Mesendoderm (in vitro differentiated cells): ENCODE results near the gene SMIM30. TPM values are rescaled to one million over a fixed set of nuclear protein-coding genes. Genes with fewer than 3 reads are reported as not detected.
"Not testable (repeated sequence)": the region's sequence is repeated elsewhere in the genome, so short reads cannot be mapped to it uniquely, and the experiment has no call there.

ENCODE experiments used
- DNase-seq: peaks from one replicate; pipeline ENCODE4 v3.0.0; 2013
- H2AK5ac ChIP-seq: 2 replicates; pipeline ENCODE4 v1.6.1; 2013; ENCODE audit warnings: low read length, inconsistent platforms
- H2BK120ac ChIP-seq: 2 replicates; pipeline ENCODE4 v1.6.1; 2013; ENCODE audit warnings: low read depth, mild to moderate bottlenecking, low read length, moderate library complexity, mixed read lengths
- H2BK15ac ChIP-seq: replicated peaks from 2 replicates; pipeline ENCODE4 v1.6.1; 2013; ENCODE audit warnings: low read depth, mild to moderate bottlenecking, moderate library complexity
- H2BK5ac ChIP-seq: 2 replicates; pipeline ENCODE4 v1.6.1; 2013; ENCODE audit warnings: low read length, inconsistent platforms
- H3K18ac ChIP-seq: 2 replicates; pipeline ENCODE4 v1.6.1; 2013; ENCODE audit warnings: mild to moderate bottlenecking, low read length, mixed read lengths
- H3K23ac ChIP-seq: one replicate; pipeline ENCODE4 v1.6.1; 2013; ENCODE audit warnings: low read length
- H3K27ac ChIP-seq: 2 replicates; pipeline ENCODE4 v1.5.1; 2013; ENCODE audit warnings: low read depth, mild to moderate bottlenecking, inconsistent platforms, low read length, moderate library complexity
- H3K27me3 ChIP-seq: 2 replicates; pipeline ENCODE4 v1.6.1; 2013; ENCODE audit warnings: low read length, control low read depth, mild to moderate bottlenecking, inconsistent platforms; ENCODE audit not compliant: insufficient read depth, poor library complexity
- H3K36me3 ChIP-seq: 2 replicates; pipeline ENCODE4 v1.6.1; 2013; ENCODE audit warnings: low read length, inconsistent platforms; ENCODE audit not compliant: control insufficient read depth, insufficient read depth
- H3K4ac ChIP-seq: one replicate; pipeline ENCODE4 v1.6.1; 2013; ENCODE audit warnings: low read depth, mild to moderate bottlenecking, low read length, moderate library complexity
- H3K4me1 ChIP-seq: 2 replicates; pipeline ENCODE4 v1.6.1; 2013; ENCODE audit warnings: low read depth, low read length, inconsistent platforms; ENCODE audit not compliant: control insufficient read depth
- H3K4me2 ChIP-seq: 2 replicates; pipeline ENCODE4 v1.6.1; 2013; ENCODE audit warnings: low read length
- H3K4me3 ChIP-seq: 2 replicates; pipeline ENCODE4 v1.5.1; 2013; ENCODE audit warnings: mild to moderate bottlenecking, low read length
- H3K56ac ChIP-seq: one replicate; pipeline ENCODE4 v1.6.1; 2013; ENCODE audit warnings: low read length
- H3K79me1 ChIP-seq: 2 replicates; pipeline ENCODE4 v1.6.1; 2013; ENCODE audit warnings: low read length, inconsistent platforms
- H3K79me2 ChIP-seq: 2 replicates; pipeline ENCODE4 v1.6.1; 2013; ENCODE audit warnings: mild to moderate bottlenecking, low read length; ENCODE audit not compliant: control insufficient read depth, insufficient read depth
- H3K9ac ChIP-seq: 2 replicates; pipeline ENCODE4 v1.6.1; 2013; ENCODE audit warnings: low read length, inconsistent platforms
- H4K5ac ChIP-seq: one replicate; pipeline ENCODE4 v1.6.1; 2013; ENCODE audit warnings: low read length
- H4K8ac ChIP-seq: one replicate; pipeline ENCODE4 v1.6.1; 2013; ENCODE audit warnings: low read depth, mild to moderate bottlenecking, control low read depth, low read length, moderate library complexity
- WGBS: extraction: QIAGEN DNeasy Blood & Tissue Kit; methylation state at CpG from one replicate; pipeline ENCODE4 v1.1.7; 2013; ENCODE audit warnings: low lambda C conversion rate, missing lambda C conversion rate; ENCODE audit not compliant: insufficient coverage; ENCODE audit errors: extremely low coverage; 5-methylcytosine and 5-hydroxymethylcytosine counted together
- polyA plus RNA-seq, 2 experiments: library from polyadenylated mRNA; stranded (reverse); fragments of 200-250 nt; gene quantifications; one replicate each; pipeline ENCODE4 v1.2.3, GENCODE V29; 2013

SMIM30 gene
- 97.4 TPM for polyA plus RNA-seq (2013, experiment 1 of 2)
- polyA plus RNA-seq (2013, experiment 2 of 2), result 97.1 TPM

DNA sequence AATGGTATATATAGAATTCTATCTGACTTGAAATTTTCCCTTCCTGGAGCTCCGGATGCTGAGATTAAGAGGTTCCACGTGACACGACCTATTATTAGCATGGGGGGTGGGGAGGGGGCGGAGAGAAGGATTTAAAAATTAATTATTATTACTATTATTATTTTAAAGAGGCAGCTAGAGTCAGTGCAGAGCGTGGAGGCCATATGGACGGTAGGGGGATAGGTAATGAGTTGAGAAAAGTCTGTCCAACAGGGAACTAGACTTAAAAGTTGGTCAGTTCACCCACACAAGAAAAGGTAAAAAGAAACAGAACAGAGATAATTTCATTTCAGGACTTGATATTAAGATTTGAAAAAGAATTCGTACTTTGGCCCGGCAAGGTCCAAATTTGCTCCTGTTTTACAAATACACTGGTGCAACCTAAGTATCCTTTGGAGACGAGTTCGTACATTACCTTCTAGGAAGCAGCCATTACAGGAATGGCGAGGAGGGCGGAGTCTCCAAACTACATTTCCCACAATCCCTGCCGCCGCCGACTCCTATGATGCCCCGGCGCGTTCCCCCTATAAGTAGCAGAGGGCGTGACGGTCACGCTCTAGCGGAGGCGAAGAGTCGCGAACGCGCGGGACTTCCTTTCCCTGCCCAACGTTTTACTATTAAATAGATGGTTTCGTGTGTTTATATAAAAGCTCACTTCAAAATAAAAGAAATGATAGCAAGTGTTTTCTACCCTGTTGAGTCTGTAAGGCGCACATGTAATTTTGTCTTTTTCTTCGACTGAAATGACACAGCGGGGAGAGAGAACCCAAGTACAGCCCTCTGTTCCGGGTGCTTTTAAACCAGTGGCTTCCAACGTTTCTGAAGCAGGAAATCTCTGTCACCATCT lies at the start of gene SMIM30:
Gene SMIM30, minus strand, starts transcription at position 481 of the 886 bp plus-strand sequence. CDS start 976 bp downstream, outside the sequence.
- WGBS, result no CpG with 5 or more reads among the region's 35 CpGs
- H3K79me1 ChIP-seq, result no peaks in the 10 kb centered on the region

DNA sequence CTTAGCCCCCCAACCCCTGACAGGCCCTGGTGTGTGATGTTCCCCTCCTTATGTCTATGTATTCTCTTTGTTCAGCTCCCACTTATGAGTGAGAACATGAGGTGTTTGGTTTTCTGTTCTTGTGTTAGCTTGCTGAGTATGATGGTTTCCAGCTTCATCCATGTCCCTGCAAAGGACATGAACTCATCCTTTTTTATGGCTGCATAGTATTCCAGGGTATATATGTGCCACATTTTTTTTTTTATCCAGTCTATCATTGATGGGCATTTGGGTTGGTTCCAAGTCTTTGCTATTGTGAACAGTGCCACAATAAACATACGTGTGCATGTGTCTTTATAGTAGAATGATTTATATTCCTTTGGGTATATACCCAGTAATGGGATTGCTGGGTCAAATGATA lies 47.8 kb upstream of the SMIM30 start:
- not testable (repeated sequence) for H3K56ac ChIP-seq, H2BK15ac ChIP-seq, H2BK120ac ChIP-seq, H3K18ac ChIP-seq, H3K4me2 ChIP-seq, H2AK5ac ChIP-seq, H3K79me2 ChIP-seq, H3K36me3 ChIP-seq, H3K4me3 ChIP-seq, H4K5ac ChIP-seq, H3K79me1 ChIP-seq, H3K4me1 ChIP-seq, H3K23ac ChIP-seq, H4K8ac ChIP-seq, H3K9ac ChIP-seq, H2BK5ac ChIP-seq, H3K4ac ChIP-seq, H3K27me3 ChIP-seq, H3K27ac ChIP-seq, DNase-seq
- no CpG with 5 or more reads among the region's 1 CpG for WGBS

More for the DNA sequence above, at the start of gene SMIM30:
- no peak within 1 kb of the TSS for H4K8ac ChIP-seq
- no peaks in the 10 kb centered on the region for H3K4me1 ChIP-seq
- peak; percentile 93 for DNase-seq
- peak within 1 kb of the TSS; percentile 79 for H3K9ac ChIP-seq
- no peak within 1 kb of the TSS for H2BK120ac ChIP-seq
- H3K23ac ChIP-seq, result no peak within 1 kb of the TSS
- H2BK15ac ChIP-seq, result no peak within 1 kb of the TSS
- H3K79me2 ChIP-seq, result no peaks in the 10 kb centered on the region
- no peak within 1 kb of the TSS for H2AK5ac ChIP-seq
- no peak within 1 kb of the TSS for H3K27ac ChIP-seq
- H3K4me3 ChIP-seq, result peak within 1 kb of the TSS; percentile 89
- H2BK5ac ChIP-seq, result no peak within 1 kb of the TSS
- H3K56ac ChIP-seq, result peak within 1 kb of the TSS; percentile 86
- no peaks in the 10 kb centered on the region for H3K27me3 ChIP-seq
- H3K4ac ChIP-seq, result no peak within 1 kb of the TSS
- H4K5ac ChIP-seq, result peak within 1 kb of the TSS; percentile 81
- H3K18ac ChIP-seq, result no peak within 1 kb of the TSS
- H3K36me3 ChIP-seq, result no peaks in the 10 kb centered on the region
- peak within 1 kb of the TSS; percentile 40 for H3K4me2 ChIP-seq

DNA sequence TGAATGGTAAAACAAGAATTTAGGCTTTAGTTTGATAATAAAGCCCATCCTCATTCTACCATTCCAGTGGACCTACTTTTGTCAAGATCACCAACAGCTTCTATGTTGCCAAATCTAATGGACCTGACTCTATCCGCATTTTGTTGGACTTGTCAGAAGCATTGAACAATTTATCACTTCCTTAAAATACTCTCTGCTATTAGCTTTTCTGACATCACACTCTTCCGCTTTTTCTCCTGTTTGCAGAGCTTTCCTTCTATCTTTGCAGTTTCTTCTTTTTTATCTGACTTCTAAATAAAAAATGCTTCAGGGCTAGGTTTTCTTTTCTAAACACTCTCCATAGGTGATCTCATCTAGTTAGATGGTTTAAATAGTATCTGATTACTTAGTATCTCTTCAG lies 42.7 kb upstream of the SMIM30 start:
- H3K27ac ChIP-seq, result no peak overlapping the region
- H3K79me2 ChIP-seq, result no peaks in the 10 kb centered on the region
- no CpG with 5 or more reads among the region's 2 CpGs for WGBS
- H3K4me3 ChIP-seq, result no peak overlapping the region
- no peak overlapping the region for H3K4me2 ChIP-seq
- no peak overlapping the region for H2BK5ac ChIP-seq
- H2BK120ac ChIP-seq, result no peak overlapping the region
- H4K5ac ChIP-seq, result no peak overlapping the region
- H3K4ac ChIP-seq, result no peak overlapping the region
- no peak overlapping the region for H3K9ac ChIP-seq
- H3K56ac ChIP-seq, result no peak overlapping the region
- no peak overlapping the region for H2AK5ac ChIP-seq
- no peaks in the 10 kb centered on the region for H3K36me3 ChIP-seq
- no peak overlapping the region for H4K8ac ChIP-seq
- DNase-seq, result no peak
- H3K27me3 ChIP-seq, result no peaks in the 10 kb centered on the region
- no peak overlapping the region for H3K18ac ChIP-seq
- H3K4me1 ChIP-seq, result no peaks in the 10 kb centered on the region
- H2BK15ac ChIP-seq, result no peak overlapping the region
- H3K23ac ChIP-seq, result no peak overlapping the region
- H3K79me1 ChIP-seq, result no peaks in the 10 kb centered on the region

DNA sequence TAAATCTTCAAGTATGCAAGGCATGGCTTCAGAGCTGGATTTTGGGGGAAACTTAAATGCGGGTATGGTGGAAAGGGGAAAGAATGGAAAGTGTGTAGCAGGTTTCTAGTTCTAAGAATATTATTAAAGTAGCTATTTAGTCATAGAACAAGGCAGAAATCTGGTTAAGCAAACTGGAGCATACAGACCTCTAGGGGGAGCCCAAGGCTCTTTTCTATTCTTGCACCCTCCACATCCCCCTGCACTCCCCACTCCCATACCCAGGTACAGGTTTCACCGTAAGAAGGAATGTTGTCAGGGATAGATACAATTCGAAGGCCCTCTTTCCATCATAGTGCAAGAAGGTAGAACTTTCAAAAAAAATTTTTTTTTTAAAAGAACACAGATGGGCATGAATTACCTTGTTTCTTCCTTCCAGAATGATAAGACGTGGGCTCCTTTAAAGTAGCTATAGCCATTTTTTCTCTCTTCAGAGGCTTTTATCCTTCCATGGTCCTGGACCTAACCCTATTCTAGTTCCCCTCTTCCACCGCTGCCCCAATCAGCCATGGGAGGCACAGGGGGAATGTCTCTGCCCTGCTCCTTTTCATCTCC lies 41.5 kb upstream of the SMIM30 start:
- H3K79me1 ChIP-seq, result no peaks in the 10 kb centered on the region
- no peak overlapping the region for H2BK15ac ChIP-seq
- H2BK5ac ChIP-seq, result no peak overlapping the region
- no peak overlapping the region for H4K8ac ChIP-seq
- no peak overlapping the region for H3K23ac ChIP-seq
- H2AK5ac ChIP-seq, result no peak overlapping the region
- no CpG with 5 or more reads among the region's 5 CpGs for WGBS
- no peak overlapping the region for H2BK120ac ChIP-seq
- no peaks in the 10 kb centered on the region for H3K79me2 ChIP-seq
- no peak overlapping the region for H3K18ac ChIP-seq
- peak; percentile 76 for DNase-seq
- H3K4ac ChIP-seq, result no peak overlapping the region
- H3K4me3 ChIP-seq, result no peak overlapping the region
- H3K56ac ChIP-seq, result no peak overlapping the region
- H3K4me2 ChIP-seq, result no peak overlapping the region
- no peak overlapping the region for H3K9ac ChIP-seq
- no peaks in the 10 kb centered on the region for H3K36me3 ChIP-seq
- no peaks in the 10 kb centered on the region for H3K4me1 ChIP-seq
- no peak overlapping the region for H4K5ac ChIP-seq
- no peak overlapping the region for H3K27ac ChIP-seq
- H3K27me3 ChIP-seq, result no peaks in the 10 kb centered on the region

DNA sequence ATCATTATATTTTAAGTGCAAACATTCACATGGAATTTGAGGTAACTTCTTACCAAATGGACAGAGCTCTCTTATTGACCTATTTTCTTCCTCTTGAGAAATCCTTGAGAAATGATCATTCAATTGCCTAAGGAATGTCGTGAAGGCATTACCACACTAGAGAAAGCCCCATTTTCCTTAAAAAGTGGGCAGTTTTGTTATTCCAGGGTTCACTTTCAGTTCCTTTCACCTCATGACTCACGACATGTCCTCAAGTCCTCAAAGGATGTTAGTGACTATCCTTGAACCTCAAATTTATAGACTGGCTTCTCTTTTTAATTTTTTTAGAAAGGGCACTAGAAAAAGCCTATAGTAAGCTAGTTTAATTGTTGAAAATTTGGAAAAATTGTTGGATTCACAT lies 40.4 kb upstream of the SMIM30 start:
- Histone ChIP-seq H2AK5ac (no peak overlapping the region), H3K79me1 (no peaks in the 10 kb centered on the region), H2BK15ac (no peak overlapping the region), H3K36me3 (no peaks in the 10 kb centered on the region), H3K18ac (no peak overlapping the region), H4K5ac (no peak overlapping the region), H2BK120ac (no peak overlapping the region), H3K23ac (no peak overlapping the region), H2BK5ac (no peak overlapping the region), H3K79me2 (no peaks in the 10 kb centered on the region), H3K4me2 (no peak overlapping the region), H3K4ac (no peak overlapping the region), H3K27ac (no peak overlapping the region), H3K4me3 (no peak overlapping the region), H4K8ac (no peak overlapping the region), H3K4me1 (no peaks in the 10 kb centered on the region), H3K56ac (no peak overlapping the region), H3K27me3 (no peaks in the 10 kb centered on the region), H3K9ac (no peak overlapping the region)
- WGBS, result no CpG with 5 or more reads among the region's 2 CpGs
- no peak for DNase-seq
